Endothelial cell of umbilical vein (primary cell): ENCODE measurements around the gene VPS4A.

Experiments
- EZH2 ChIP-seq: IDR thresholded peaks from 2 replicates; pipeline ENCODE4 v1.6.1; 2012; ENCODE audit warnings: borderline replicate concordance, low read depth, mild to moderate bottlenecking, moderate library complexity, low read length, inconsistent platforms; ENCODE audit not compliant: severe bottlenecking
- MYC ChIP-seq: IDR thresholded peaks from one replicate; pipeline ENCODE4 v1.6.1; 2011; ENCODE audit warnings: mild to moderate bottlenecking, low read depth, low read length
- TF ChIP-seq, protein P1 (sequence below), 2 donors: IDR thresholded peaks; 1 replicate in 1 of 2; 2 replicates in 1 of 2; pipeline ENCODE4 v1.5.1; 2011; ENCODE audit warnings: low read length in 2 of 2, mild to moderate bottlenecking in 2 of 2, moderate library complexity in 2 of 2, control low read depth in 1 of 2, inconsistent platforms in 1 of 2, low read depth in 1 of 2; ENCODE audit not compliant: insufficient read depth in 1 of 2; ENCODE audit errors: extremely low read depth in 1 of 2

DNA sequence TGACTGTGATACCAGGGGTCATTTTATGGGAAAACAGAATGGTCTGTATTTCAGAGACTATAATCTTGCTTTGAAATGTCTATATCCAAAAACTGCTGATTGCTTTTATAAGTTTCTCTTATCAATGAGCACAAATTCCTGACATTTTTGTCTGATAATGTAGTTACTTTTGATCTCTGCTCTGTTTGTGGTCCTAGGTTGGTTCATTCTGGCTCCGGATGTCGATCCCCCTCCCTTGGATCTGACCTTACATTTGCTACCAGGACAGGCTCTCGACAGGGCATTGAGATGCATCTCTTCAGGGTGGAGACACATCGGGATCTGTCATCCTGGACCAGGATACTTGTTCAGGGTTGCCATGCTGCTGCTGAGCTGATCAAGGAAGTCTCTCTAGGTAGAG is 27.3 kb upstream of the VPS4A start:
- TF ChIP-seq, protein P1, sequence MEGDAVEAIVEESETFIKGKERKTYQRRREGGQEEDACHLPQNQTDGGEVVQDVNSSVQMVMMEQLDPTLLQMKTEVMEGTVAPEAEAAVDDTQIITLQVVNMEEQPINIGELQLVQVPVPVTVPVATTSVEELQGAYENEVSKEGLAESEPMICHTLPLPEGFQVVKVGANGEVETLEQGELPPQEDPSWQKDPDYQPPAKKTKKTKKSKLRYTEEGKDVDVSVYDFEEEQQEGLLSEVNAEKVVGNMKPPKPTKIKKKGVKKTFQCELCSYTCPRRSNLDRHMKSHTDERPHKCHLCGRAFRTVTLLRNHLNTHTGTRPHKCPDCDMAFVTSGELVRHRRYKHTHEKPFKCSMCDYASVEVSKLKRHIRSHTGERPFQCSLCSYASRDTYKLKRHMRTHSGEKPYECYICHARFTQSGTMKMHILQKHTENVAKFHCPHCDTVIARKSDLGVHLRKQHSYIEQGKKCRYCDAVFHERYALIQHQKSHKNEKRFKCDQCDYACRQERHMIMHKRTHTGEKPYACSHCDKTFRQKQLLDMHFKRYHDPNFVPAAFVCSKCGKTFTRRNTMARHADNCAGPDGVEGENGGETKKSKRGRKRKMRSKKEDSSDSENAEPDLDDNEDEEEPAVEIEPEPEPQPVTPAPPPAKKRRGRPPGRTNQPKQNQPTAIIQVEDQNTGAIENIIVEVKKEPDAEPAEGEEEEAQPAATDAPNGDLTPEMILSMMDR (IDR thresholded peaks at IDR 0.05; ENCODE audit: extremely low read depth in 1 of 2, insufficient read depth in 1 of 2, low read depth in 1 of 2, low read length in 2 of 2) = no peak
- TF ChIP-seq EZH2 = no peak
- no peak for TF ChIP-seq MYC
